Upper lobe of left lung (tissue), 4 donors: Measurements from ENCODE around the gene TBC1D14.

Experiments
- POLR2A ChIP-seq, 4 donors: fragments of 450-650 bp; IDR thresholded peaks; one replicate each; pipeline ENCODE4 v1.5.1; 2016 to 2017; ENCODE audit warnings: antibody characterized with exemption in 4 of 4, mild to moderate bottlenecking in 2 of 4
- TF ChIP-seq, protein P1 (sequence below), 6 experiments: fragments of 450-650 bp in 4 of 6; fragments of 200-600 bp in 2 of 6; sonication (generic) in 2 of 6; IDR thresholded peaks; one replicate each; pipeline ENCODE4 v1.5.1; 2016 to 2019; ENCODE audit warnings: antibody characterized with exemption in 6 of 6

DNA sequence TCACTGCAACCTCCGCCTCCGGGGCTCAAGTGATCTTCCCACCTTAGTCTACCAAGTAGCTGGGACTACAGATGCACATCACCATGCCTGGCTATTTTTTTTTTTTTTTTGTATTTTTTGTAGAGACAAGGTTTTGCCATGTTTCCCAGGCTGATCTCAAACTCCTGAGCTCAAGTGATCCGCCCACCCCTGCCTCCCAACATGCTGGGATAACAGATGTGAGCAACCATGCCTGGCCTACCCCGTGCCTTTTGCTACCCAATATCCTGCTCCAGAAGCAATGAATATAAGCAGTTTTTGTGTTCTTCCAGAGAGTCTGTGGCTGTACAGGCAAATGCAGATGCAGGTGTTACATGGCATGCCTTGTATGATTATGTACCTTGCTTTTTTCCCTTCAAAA is 50.5 kb downstream of the TBC1D14 start:
- TF ChIP-seq, protein P1, sequence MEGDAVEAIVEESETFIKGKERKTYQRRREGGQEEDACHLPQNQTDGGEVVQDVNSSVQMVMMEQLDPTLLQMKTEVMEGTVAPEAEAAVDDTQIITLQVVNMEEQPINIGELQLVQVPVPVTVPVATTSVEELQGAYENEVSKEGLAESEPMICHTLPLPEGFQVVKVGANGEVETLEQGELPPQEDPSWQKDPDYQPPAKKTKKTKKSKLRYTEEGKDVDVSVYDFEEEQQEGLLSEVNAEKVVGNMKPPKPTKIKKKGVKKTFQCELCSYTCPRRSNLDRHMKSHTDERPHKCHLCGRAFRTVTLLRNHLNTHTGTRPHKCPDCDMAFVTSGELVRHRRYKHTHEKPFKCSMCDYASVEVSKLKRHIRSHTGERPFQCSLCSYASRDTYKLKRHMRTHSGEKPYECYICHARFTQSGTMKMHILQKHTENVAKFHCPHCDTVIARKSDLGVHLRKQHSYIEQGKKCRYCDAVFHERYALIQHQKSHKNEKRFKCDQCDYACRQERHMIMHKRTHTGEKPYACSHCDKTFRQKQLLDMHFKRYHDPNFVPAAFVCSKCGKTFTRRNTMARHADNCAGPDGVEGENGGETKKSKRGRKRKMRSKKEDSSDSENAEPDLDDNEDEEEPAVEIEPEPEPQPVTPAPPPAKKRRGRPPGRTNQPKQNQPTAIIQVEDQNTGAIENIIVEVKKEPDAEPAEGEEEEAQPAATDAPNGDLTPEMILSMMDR (IDR thresholded peaks at IDR 0.05), result no peak
- TF ChIP-seq POLR2A (IDR thresholded peaks at IDR 0.05), result no peak
